GM03348 (cell line): ENCODE measurements around the gene BCAS3.
"Not testable (repeated sequence)": the region's sequence is repeated elsewhere in the genome, so short reads cannot be mapped to it uniquely, and the experiment has no call there.

Experiments used
- DNase-seq: peaks from one replicate; pipeline ENCODE4 v3.0.0; 2012; ENCODE audit warnings: low spot score

Gene BCAS3

DNA sequence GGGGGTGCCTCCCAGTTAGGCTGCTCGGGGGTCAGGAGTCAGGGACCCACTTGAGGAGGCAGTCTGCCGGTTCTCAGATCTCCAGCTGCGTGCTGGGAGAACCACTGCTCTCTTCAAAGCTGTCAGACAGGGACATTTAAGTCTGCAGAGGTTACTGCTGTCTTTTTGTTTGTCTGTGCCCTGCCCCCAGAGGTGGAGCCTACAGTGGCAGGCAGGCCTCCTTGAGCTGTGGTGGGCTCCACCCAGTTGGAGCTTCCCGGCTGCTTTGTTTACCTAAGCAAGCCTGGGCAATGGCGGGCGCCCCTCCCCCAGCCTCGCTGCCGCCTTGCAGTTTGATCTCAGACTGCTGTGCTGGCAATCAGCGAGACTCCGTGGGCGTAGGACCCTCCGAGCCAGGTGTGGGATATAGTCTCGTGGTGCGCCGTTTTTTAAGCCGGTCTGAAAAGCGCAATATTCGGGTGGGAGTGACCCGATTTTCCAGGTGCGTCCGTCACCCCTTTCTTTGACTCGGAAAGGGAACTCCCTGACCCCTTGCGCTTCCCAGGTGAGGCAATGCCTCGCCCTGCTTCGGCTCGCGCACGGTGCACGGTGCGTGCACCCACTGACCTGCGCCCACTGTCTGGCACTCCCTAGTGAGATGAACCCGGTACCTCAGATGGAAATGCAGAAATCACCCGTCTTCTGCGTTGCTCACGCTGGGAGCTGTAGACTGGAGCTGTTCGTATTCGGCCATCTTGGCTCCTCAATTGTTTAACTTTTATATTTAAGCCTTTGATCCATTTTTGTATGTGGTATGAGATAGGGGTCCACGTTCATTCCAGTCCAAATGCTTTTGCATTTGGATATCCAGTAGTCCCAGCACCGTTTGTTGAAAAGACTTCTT, 209.3 kb downstream of the BCAS3 start:
- not testable (repeated sequence) for DNase-seq

DNA sequence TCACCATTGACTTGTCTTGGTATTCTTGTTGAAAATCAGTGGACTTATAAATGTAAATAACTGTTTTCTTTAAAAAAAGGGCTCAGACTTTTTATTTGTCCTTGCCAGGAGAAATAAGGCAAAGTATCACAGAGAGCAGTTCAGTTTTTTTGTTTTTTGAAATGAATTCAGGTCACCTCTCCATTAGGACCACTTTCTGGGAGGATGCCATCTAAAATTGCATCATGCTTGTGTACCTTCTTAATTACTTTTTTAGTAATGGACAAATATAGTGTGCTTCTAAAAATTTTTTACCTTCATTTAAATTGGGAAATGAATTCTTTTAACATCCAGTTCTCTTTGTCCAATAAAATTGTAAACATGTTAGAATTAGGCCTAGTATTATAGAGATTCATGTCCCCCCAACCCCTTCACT, 210.0 kb downstream of the BCAS3 start:
- DNase-seq = no peak

DNA sequence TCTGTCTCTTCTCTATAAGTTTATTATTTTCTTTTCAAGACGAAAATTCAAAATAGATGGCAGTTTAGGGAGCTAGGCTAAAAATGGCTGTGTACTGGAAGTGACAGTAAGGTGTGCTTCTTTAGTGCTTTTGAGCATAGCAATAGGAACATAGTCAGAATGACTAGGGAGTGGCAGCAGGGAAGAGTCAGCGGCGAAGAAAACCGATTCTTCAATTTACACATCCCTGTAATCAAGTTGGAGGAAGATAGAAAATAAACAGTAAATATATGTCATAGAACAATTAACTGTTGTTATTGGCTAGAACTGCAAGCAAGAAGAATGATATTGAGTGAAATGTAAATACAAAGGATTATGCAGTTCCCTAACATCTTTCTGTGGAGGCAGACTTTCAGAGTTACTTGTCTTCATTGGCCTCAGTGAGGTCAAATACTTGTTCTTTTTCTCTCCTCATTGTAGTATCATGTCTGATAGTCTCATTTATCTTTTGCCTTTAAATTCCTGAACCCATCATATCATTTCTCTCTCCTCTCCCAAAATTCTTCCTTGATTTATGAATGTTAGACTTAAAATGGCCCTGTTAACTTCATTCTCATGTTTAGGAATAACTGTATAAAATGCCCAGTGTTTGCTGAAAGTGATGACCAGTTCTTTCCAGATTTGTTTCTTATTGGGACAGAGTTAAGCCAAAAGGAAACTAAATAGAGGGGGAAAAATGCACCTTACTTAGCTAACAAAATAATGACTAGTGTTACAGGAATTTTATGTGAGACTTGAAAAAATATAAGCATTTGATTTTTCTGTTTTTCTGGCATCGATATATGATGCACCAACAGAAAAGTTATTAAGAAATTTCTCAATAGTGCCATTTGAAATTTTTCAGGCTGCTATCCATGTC, 211.4 kb downstream of the BCAS3 start:
- peak; percentile 13 for DNase-seq

DNA sequence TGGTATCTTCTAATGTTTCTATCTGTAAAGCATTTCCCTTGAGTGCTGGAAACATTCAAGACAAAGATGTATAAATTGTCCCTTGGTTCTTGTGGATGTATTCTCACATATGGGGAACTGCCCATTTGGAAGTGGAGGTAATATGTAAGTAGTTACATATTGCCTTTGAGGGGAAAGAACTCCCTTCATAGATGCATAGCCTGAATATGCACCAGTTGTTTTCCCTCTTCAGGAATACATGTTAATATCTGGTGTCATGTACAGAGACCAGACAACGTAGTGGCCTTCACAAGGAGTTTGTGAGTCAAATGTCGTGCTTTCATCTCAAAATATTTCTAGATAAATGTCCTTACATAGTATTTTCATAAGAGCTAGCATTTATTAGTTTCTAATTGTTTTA, 213.5 kb downstream of the BCAS3 start:
- no peak for DNase-seq

- no peak for DNase-seq
These were observed 215.8 kb downstream of the BCAS3 start for GRCh38 chr17:60893475-60893874.

- DNase-seq = no peak
These were observed 219.3 kb downstream of the BCAS3 start for GRCh38 chr17:60896996-60897395.

- DNase-seq = no peak
These were observed 221.5 kb downstream of the BCAS3 start for GRCh38 chr17:60899115-60899514.

DNA sequence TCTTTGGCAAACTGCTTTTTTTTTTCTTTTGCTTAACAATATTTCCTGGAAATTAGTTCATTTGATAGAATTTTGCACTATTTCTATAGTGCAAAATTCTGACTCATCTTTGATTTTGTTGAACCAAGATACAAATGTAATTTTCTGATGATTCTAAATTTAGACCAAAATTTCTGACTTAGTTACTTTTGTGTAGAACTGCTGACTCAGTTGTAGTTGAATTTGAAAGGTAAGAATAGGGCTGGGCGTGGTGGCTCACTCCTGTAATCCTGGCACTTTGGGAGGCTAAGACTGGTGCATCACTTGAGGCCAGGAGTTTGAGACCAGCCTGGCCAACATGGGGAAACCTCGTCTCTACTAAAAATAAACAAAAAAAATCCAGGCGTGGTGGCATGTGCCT, 223.0 kb downstream of the BCAS3 start:
- no peak for DNase-seq

- DNase-seq = peak; percentile 8
These were observed 223.6 kb downstream of the BCAS3 start for GRCh38 chr17:60901242-60901641.

GRCh38 chr17:60901806-60902205, 224.2 kb downstream of the BCAS3 start:
- peak; percentile 58 for DNase-seq

DNA sequence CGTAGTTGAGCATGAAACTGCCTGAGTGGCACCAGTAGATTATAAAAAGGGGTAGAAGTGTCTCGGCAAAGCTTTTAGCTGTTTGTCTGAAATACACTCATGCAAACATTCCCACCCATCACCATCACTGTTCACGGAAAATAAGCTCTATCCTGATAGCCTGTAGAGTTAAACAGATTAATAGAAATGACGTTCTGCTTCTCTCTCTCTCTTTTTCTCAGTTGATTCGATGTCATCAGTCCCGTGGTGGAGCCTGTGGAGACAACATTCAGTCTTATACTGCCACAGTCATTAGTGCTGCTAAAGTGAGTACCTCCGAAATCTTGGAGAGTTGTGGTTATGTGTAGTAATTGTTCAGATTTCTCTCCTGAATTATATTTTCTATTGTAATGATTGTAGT, 224.7 kb downstream of the BCAS3 start:
- DNase-seq = no peak

GRCh38 chr17:60904582-60904981, 226.9 kb downstream of the BCAS3 start:
- no peak for DNase-seq

DNA sequence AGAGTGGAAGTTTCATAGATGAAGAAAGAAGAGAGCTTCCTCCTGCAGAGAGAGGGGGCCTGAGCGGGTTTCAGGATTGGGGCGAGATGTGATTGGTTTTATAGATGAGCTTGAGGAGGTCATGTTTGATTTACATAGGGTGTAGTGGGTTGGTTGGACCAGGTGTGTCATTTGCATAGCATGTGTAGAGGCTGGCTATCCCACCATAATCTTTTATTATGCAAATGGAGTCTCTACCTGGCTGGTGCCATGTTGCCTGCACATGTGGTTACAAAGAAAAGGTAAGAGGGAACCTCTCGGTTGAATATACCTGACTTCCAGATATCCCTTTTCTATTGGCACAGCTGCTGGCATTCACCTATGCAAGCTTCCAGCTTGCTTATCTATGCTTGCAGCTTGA, 228.1 kb downstream of the BCAS3 start:
- DNase-seq = no peak

- no peak for DNase-seq
These were observed 230.7 kb downstream of the BCAS3 start for GRCh38 chr17:60908324-60908723.

GRCh38 chr17:60909405-60909804, 231.8 kb downstream of the BCAS3 start:
- no peak for DNase-seq

DNA sequence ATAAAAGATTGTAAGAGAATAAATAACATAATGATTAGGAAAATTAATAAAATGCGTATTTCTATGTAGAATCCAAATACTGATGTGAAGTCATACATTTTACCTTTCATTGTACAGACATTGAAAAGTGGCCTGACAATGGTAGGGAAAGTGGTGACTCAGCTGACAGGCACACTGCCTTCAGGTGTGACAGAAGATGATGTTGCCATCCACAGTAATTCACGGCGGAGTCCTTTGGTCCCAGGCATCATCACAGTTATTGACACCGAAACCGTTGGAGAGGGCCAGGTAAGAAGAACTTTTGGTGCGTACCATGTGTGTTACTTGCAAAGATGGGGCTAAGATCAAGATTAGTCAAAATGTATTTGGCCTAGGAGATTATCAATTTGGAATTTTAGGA, 232.8 kb downstream of the BCAS3 start:
- DNase-seq = no peak

- DNase-seq = no peak
These were observed 236.4 kb downstream of the BCAS3 start for GRCh38 chr17:60914078-60914477.

DNA sequence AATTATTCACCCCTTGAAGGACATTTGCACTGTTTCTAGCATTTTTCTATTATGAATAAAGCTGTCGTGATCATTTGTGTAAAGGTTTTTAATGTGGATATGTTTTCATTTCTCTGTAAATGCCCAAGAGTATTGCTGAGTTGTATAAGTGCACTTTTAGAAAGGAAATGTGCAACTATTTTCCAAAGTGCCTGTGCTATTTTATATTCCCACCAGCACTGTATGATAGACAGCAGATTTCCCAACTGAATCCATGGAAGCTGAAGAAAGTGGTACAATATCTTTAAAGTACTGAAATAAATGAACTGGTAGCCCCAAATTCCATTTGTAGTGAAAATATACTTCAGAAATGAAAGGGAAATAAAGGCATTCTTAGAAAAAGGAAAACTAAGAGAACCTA, 238.4 kb downstream of the BCAS3 start:
- no peak for DNase-seq

GRCh38 chr17:60920107-60920506, 242.5 kb downstream of the BCAS3 start:
- DNase-seq = no peak

DNA sequence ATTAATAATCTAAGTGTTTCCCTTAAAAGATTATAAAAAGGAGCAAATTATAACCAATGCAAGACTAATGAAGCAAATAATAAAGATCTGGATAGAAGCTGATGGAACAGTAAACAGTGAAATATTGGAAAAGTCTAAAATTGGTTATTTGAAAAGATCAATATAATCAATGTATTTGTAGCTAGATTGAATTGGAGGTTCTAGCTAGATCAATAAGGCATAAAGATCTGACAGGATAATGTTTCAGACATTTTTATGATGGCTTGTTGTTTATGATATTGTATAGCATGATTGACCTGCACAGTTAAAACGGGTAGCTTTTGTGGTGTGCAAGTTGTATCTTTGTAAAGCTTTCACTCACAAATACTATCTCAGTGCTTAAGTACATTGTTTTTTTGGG, 245.3 kb downstream of the BCAS3 start:
- no peak for DNase-seq

- DNase-seq = no peak
These were observed 249.0 kb downstream of the BCAS3 start for GRCh38 chr17:60926466-60927183.

GRCh38 chr17:60933739-60934138, 256.1 kb downstream of the BCAS3 start:
- DNase-seq = no peak
